HG03103 (cell line): ENCODE results near the gene PI16.
A peak's percentile ranks its signal among the peaks of the same experiment; 100 is the strongest.

Experiments used
- ATAC-seq: cut with Tn5 transposase; IDR thresholded peaks from one replicate; pipeline ENCODE4 v1.9.1; 2021; ENCODE audit warnings: low read depth; ENCODE audit not compliant: unreplicated experiment

PI16 gene, protein sequence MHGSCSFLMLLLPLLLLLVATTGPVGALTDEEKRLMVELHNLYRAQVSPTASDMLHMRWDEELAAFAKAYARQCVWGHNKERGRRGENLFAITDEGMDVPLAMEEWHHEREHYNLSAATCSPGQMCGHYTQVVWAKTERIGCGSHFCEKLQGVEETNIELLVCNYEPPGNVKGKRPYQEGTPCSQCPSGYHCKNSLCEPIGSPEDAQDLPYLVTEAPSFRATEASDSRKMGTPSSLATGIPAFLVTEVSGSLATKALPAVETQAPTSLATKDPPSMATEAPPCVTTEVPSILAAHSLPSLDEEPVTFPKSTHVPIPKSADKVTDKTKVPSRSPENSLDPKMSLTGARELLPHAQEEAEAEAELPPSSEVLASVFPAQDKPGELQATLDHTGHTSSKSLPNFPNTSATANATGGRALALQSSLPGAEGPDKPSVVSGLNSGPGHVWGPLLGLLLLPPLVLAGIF

DNA sequence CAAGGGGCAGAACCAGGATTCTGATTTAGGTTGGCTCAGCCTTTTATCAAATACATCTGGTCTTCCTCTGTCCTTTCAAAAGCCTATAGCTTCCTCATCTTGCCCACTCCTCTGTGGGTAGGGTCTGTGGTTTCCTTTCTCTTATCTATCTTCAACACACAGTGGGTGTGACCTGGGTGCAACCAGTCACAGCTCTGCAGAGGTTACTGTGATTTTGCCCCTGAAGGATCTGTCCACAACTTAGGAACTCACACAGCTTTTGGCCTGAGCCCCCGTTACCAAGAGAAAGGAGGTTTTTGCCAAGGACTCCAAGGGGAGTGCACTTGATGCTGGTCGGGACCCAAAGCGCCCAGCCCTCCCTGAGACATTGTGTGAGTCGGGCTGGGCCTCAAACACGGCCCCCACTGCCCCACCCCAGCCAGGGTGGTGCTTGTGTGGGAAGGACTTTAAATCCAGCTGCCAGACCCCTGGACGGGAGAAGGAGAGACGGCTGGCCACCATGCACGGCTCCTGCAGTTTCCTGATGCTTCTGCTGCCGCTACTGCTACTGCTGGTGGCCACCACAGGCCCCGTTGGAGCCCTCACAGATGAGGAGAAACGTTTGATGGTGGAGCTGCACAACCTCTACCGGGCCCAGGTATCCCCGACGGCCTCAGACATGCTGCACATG lies at the start of gene PI16:
Gene PI16 (plus strand): TSS at position 477 of the 670 bp plus-strand sequence. CDS start 23 bp downstream, at position 500.
- ATAC-seq = no peak

- no peak for ATAC-seq
Observed at GRCh38 chr6:36904851-36905393, 49.6 kb upstream of the PI16 start.

DNA sequence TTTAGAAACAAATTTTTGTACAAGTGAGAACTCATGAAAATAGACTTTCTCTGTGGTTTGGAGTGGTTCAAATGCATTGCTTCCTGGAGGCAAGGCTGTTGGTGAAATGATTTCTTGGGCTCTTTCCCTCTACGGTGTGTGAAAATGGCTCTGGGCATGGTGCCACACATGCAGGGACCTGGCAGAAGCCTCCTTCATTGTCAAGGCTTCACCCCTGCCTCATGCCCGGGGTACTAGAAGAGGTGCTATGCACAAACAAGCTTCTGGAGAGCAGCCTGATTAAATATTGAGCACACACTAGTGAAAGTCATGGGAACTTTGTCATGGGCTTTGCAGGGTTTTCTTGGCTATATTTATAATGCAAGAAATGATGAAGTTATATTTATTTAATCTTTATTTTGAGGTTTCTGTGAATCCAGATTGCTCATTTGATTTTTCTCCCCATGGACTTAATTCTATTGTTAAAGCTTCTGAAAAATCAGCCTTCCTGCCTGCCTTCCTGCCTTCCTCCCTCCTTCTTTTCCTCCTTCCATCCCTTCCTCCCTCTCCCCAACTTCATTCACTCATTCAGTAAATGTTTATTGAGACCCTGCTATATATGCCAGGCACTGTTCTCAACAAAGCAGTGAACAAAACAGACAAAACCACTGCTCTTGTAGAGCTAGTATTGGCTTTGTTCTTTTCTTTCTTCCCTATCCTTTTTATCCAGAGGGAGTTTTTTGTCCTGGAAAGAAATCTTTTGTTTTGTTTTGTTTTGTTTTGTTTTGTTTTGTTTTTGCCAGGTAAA lies 47.8 kb upstream of the PI16 start:
- ATAC-seq = no peak

GRCh38 chr6:36907781-36908180 lies 46.8 kb upstream of the PI16 start:
- no peak for ATAC-seq

DNA sequence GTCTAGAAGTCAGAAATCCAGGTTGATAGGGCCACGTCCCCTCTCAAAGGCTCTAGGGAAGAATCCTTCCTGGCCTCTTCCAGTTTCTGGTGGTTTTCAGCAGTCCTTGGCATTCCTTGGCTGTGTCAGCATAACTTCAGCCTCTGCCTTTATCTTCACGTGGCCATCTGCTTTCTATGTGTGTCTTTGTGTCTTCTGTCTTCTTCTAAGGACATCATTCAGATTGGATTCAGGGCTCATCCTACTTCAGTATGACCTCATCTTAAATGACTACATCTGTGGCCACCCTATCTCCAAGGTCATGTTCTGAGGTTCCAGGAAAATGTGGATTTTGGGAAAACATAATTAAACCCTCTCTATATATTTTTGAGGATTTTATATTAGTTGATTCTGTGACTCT lies 45.8 kb upstream of the PI16 start:
- no peak for ATAC-seq

GRCh38 chr6:36912030-36912454 lies 42.5 kb upstream of the PI16 start:
- no peak for ATAC-seq

DNA sequence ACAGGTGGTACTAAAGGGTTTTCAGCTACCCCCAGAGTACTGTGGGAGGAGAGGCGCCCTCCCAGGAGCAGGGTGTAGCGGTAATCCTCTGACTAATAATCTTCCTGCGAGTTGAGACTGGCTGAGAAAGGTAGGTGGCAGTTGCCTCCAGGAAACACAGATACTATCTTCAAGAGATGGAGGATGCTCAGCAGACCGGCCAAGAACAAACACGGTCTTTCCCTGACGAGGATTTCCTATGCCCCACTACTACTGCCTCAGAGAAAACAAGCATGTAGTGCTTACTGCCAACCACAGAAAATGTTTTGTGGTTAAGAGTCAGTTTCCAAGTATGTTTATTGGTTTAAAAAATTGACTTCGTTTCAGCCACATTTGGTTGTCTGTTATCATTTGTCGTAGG lies 42.0 kb upstream of the PI16 start:
- ATAC-seq = peak; percentile 69

- no peak for ATAC-seq
Observed at GRCh38 chr6:36913082-36913481, 41.5 kb upstream of the PI16 start.

DNA sequence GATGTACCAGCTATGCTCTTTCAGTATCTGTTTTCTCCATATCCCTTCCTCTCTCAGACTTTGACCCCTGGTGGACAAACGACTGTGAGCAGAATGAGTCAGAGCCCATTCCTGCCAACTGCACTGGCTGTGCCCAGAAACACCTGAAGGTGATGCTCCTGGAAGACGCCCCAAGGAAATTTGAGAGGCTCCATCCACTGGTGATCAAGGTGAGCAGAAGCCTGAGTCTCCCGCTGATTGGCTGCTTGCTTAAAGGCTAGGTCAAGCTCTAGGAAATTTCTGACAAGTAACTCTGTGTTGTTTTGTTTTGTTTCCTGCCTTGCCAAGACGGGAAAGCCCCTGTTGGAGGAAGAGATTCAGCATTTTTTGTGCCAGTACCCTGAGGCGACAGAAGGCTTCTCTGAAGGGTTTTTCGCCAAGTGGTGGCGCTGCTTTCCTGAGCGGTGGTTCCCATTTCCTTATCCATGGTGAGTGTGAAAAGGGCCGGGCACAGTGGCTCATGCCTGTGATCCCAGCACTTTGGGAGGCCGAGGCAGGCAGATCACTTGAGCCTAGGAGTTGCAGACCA lies 40.2 kb upstream of the PI16 start:
- ATAC-seq = no peak

- no peak for ATAC-seq
Observed at GRCh38 chr6:36915599-36915998, 38.9 kb upstream of the PI16 start.

DNA sequence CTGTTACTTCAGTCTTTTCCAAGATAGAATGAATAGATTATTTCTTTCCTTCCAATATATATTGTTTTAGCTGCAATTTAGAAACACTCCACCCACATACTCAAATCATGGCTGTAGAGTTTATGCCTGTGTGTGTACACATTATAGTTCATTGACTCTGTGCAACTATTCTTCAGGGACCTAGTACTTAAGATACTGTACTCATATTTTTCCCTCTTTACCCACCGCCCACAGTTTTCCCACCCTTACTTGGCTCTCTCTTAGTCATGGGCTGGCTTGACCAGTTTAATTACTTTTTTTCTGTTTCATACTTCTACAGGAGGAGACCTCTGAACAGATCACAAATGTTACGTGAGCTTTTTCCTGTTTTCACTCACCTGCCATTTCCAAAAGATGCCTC lies 38.4 kb upstream of the PI16 start:
- no peak for ATAC-seq

DNA sequence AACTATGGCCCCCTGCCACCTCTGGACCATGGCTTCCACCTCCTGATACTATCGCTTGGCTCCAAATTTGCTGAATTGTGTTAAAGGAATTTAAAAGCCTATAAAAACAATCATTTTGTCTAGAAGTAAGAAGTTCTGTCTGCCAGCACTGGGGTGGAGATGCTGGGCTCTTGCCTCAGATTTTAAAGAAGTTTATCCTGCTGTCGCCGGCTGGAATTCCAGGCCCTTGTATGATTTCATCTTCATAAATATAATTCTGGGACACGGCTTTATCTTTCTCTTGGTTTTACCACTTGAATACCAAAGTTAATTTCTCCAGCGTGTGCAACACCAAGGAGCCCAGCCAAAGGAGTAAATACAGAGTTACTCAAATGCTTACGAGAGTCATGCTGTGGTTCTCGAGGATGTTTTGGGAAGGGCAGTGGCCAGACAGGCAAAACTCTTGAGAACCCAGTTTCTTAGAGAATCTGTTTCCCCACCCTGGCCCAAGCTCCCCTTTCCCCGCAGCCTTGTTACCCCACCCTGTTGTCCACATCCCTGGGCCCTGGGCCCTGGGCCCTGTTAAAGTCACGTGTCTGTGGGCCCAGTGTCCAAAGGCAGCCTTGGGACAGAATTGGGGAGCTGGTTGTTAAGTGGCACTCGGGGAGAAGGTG lies 36.9 kb upstream of the PI16 start:
- ATAC-seq = no peak

- ATAC-seq = no peak
Observed at GRCh38 chr6:36920049-36920448, 34.5 kb upstream of the PI16 start.

DNA sequence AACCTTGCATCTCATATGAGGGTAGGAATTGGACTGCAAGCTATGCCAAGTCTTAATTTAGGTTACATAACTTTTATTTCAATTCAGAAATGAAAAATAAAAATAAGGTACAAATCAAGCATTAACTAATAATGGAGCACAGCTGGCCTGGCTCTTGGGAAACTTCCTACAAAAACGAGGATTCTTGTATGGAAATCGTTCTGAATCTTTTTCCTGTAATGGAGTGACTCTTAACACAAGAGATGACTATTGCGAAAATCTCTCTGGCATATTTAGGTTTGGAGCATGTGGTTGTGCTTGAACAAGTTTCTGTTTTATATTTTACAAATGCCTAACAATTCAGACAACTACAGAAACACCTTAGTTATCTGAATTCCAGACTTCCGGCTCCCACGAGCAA lies 34.0 kb upstream of the PI16 start:
- no peak for ATAC-seq

- no peak for ATAC-seq
Observed at GRCh38 chr6:36924131-36924530, 30.4 kb upstream of the PI16 start.

GRCh38 chr6:36924778-36925374 lies 29.7 kb upstream of the PI16 start:
- ATAC-seq = no peak

DNA sequence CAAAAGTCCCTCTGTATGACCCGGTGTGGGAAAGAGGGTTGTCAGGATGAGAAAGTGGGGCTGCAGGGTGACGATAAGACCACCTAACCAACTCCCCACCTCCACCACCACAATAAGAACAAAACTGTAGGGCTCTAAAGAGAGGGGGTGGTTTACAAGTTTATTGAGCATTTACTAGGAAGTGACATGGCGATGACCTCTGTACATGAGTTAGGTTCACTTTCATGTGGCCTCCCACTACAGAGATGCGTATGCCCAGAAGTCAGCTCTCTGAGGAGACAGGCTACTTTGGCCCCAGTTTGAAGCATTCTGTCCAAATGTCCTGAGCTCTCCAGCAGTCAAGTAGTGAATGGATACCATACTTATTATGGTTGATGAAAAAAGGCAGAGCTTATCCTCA lies 28.7 kb upstream of the PI16 start:
- no peak for ATAC-seq

DNA sequence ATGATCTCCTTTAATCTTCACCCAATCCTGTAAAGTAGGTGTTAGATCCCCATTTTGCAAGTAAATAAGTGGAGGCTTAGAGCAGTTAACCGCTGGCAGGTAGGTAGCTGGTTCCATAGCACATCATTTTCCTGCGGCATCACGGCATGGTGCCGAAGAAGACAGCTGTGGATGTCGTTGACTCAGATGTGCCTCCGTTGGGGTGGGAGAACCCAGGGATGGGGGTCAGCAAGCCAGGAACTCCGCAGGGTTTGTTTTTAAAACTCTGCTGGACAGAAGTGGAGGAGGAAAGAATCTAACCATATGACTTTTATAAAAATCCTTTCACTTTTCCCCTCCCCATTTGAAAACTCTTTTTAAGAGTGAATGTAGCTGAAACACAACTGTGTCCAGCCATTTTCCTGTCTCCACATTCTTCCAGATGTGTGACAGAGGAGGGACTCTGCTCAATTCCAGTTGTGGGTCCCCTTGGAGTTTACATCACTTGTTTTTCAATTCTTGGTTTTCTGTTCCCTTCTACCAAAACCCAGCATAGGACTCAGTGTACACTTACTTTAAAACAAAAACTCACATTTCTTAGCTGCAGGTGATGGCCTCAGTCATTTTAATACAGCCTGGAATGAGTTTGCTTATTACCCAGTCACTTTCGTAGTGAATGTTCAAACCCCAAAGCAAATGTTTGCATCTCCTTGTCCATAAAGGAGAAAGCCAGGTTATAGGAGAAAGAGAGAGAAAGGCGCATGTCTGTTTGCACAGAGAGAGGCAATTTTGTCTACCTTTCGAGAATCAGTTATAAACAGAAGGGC lies 27.6 kb upstream of the PI16 start:
- no peak for ATAC-seq
